NCI-H69 (cell line): ENCODE data around the gene MYO9B.

Experiments
- DNase-seq: peaks from one replicate; lab custom pipeline; 2025; lab: John Stamatoyannopoulos, UW

The MYO9B gene

DNA sequence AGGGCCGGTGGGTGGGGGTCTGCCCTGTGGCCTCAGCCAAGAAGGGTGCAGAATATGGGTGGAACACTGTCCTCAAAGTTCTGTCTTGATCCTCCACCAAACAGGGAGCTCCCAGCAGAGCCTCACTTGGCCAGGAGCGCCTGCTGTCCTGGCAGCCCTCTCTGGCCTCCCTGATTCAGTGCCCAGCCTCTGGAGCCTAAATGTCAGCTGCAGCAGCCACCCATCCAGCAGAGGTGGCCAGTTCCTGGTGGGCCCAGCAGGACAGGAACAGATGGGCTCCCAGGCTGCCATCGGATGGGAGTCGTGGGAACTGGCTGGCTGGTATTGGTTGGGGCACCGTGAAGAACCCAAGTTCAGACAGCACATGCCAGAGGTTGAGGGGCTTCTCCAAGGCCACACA, 137.8 kb downstream of the MYO9B start:
- no peak for DNase-seq

DNA sequence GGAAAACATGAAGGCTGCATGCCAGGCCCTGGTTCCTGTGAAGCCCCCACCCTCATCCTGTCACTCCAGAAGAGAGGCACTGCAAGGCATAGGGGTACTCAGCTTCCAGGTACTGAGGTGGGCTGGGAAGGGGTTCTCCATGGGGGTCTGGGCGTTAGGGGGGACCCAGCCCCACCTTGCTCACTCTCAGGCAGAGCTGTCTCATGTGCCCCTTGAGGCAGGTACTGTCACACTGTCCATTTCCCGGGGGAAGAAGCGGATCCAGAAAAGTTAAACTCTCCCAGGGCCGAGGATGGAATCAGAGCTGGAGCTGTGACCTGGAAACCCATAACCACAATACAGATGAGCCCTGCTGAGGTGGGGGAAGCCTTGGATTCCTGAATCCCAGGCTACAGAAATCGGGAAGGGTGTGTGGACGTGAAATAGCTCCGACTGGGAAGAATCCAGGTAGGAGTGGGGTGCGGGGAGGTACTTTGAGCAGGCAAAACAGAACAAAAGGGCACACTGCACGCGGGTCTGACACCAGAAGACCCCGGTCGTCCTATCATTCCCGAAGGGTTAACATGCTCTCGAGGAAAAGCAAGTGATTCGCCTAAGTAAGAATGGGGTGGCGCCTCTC, 139.0 kb downstream of the MYO9B start:
- DNase-seq, result no peak

DNA sequence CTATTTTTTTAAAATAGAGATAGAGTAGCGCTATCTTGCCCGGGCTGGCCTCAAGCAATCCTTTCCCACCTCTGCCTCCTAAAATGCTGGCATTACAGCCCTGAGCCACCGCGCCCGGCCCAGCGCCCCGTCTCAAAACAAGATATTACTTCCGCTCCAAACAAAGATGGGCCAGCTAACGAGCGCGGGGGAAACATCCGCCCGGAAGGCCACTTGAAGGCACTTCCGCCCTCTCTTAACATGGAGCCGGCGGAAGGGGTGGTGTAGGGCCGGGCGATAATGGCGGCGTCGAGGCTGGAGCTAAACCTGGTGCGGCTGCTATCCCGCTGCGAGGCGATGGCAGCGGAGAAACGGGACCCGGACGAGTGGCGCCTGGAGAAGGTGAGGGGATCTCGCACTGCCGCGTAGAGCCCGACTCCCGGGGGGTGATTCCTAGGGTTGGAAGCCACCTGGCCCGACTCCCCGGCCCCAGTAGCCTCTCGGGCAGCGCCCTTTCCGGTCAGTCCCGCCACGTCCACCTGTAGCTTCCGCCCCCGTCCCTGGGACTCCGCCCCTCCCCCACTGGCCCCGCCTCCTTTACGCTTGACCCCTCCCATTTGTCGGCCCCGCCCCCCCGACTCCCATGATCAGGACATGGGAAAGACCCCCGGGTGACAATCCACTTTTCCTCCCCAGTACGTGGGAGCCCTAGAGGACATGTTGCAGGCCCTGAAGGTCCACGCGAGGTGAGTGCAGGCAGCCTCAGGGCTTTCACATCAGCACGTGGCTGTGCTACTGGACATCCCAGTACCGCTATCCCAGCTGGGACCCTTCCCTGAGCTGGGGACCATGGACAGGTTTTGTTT, 139.8 kb downstream of the MYO9B start, which contains the start of gene USE1:
TSS of gene USE1 (plus strand) at position 231 of the 845 bp plus-strand sequence. CDS start at position 280, 49 bp downstream.
- peak; percentile 98 for DNase-seq

GRCh38 chr19:17216058-17216670, 140.6 kb downstream of the MYO9B start:
- peak; percentile 61 for DNase-seq

- no peak for DNase-seq
These were observed 143.7 kb downstream of the MYO9B start for GRCh38 chr19:17219286-17219685.

DNA sequence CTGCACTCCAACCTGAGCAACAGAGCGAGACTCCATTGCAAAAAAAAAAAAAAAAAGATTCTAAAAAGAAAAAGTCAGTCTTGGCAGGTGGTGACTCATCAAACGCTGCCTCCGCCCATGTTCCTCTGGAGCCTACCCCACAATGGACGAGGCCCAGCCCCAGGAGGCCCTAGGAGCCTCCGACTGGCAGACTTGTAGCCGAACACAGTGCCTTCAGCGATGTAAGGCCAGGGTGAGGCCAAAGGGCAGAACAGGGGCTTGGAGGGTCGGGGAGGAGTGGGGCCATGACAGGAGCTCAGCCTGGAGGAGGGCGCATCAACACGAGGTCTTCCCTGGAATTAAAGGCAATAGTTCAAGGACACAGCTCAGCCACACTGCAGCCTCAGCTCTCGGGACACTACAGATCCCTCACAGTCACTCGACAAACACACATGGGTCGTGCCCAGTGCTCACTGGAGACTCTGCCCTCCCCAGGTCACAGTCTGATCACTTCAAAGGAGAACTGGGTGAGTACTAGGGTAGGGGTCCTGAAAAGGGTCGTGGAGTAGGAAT, 144.7 kb downstream of the MYO9B start:
- DNase-seq, result no peak

DNA sequence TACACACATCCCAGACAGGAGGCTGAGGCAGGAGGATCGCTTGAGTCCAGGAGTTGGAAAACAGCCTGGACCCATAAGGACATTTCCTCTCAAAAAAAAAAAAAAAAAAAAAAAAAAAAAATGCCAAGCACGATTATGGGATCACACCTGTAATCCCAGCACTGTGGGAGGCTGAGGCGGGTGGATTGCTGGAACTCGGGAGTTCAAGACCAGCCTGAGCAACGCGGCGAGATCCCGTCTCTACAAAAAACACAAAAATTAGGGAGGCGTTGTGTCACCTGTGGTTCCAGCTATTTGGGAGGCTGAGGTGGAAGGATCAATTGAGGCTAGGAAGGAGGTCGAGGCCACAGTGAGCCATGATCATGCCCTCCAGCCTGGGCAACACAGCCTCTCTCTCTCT, 149.5 kb downstream of the MYO9B start:
- DNase-seq, result no peak

DNA sequence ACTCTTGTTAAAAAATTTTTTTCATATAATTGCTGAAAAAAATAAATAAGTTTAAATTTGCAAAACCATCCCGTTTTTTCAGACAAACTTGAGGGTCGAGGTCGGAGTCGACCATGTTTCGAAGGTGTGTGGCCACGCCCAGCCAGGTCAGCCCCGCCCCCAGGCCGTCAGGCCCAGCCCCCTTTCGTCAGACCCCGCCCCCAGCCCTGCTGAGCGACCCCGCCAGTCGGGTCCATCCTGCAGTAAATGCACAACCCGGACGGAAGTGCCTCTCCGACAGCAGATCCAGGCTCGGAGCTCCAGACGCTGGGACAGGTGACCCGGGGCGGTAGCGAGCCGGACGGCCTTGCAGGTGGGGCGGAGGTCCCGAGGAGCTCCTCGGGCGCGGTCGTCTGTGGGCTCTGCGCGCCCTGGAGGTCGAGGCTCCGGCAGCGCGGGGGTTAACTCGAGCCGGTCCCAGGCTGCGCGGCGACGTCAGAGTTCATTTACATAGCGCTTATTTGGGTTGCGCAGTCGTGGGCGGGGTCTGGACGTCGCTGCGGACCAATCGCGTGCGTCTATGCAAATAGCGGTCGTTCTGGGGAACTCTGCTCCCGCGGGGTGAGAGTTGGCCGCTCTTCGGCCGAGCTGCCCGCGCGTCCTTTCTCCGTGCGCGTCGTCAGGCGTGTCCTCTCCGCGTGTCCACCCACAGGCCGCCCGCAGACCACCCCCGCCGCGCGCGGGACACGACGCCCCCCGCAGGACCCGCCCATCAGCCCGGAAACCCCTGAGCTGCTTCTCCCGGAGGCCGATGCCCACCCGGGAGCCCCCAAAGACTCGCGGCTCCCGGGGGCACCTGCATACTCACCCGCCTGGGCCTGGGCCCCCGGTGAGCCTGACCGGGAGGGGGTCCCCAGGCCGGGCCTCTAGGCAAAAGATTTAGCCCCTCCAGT, 150.7 kb downstream of the MYO9B start, which contains the start of gene OCEL1:
TSS of gene OCEL1 (plus strand) at position 225 of the 932 bp plus-strand sequence. CDS start at position 247, 22 bp downstream.
- peak; percentile 99 for DNase-seq

- no peak for DNase-seq
These were observed 152.3 kb downstream of the MYO9B start for GRCh38 chr19:17227798-17228367.

- DNase-seq, result no peak
These were observed 154.3 kb downstream of the MYO9B start for GRCh38 chr19:17229890-17230289.

GRCh38 chr19:17232258-17232657, 156.7 kb downstream of the MYO9B start:
- no peak for DNase-seq

GRCh38 chr19:17234911-17235299, 159.3 kb downstream of the MYO9B start:
- peak; percentile 65 for DNase-seq

GRCh38 chr19:17235300-17235970, 159.9 kb downstream of the MYO9B start:
- peak; percentile 90 for DNase-seq

DNA sequence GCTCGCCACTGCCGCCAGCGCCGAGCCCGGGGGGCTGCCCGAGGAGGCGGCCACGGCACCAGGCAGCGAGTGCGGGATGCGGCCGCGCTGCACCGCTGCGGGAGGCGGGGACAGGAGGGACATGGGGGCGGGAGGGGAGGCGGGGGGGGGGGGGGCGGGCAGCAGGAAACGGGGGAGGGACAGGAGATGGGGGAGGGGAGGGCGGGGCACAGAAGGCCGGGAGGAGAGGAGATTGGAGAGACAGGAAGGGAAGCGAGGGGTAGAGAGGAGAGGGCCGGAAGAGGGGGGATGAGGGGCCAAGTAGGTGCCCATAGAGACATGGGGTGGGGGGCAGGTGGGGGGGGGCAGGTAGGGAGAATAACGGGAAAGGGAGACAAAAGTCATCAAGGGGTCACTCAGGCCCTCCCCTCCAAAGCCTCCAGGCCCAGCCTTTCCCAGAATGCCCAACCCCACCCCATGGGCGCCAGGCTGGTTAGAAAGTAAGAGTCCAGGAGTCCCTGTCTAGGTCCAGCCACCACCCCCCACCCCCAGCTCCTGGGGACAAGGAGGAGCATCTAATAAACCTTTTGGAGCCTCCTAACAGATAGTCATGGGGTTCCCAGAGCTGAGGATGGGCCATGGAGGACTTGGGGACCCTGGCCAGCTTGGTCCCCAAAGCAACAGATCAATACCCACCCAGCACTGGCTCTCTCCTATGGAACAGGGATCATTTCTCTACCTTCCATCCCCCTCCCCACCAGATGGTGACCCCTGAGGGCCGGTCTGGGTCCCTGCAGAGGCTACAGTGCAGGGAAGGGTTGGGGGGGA, 160.6 kb downstream of the MYO9B start:
- DNase-seq, result peak; percentile 90

DNA sequence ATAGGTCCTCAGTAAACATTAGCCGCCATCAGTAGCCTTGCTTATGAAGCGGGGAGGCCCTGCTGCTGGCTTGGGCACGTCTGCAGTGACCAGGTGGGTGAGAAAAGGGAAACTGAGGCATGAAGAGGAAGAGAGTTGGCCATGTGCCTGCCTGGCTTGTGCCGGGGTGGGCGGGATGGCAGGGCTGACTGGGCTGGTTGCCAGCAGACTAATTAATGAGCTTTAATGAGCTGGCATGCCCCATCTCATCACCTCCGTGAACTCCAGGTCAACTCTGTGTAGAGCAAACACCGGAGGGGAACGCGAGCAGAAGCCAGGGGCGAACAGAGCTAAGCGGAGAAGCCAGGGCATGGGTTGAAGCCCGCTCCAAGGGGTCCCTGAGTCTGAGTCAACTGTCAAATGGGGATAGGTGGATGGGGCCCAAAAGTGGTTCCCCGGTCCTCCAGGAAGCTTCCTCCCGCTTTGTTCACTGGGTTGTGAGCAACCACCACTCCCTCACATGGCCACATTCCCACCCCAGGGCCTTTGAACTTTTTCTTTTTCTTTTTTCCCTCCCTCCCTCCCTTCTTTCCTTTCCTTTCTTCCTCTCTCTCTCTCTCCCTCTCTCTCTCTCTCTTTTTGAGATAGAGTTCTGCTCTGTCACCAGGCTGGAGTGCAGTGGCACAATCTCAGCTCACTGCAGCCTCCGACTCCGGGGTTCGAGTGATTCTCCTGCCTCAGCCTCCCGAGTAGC, 161.4 kb downstream of the MYO9B start:
- DNase-seq, result peak; percentile 24

DNA sequence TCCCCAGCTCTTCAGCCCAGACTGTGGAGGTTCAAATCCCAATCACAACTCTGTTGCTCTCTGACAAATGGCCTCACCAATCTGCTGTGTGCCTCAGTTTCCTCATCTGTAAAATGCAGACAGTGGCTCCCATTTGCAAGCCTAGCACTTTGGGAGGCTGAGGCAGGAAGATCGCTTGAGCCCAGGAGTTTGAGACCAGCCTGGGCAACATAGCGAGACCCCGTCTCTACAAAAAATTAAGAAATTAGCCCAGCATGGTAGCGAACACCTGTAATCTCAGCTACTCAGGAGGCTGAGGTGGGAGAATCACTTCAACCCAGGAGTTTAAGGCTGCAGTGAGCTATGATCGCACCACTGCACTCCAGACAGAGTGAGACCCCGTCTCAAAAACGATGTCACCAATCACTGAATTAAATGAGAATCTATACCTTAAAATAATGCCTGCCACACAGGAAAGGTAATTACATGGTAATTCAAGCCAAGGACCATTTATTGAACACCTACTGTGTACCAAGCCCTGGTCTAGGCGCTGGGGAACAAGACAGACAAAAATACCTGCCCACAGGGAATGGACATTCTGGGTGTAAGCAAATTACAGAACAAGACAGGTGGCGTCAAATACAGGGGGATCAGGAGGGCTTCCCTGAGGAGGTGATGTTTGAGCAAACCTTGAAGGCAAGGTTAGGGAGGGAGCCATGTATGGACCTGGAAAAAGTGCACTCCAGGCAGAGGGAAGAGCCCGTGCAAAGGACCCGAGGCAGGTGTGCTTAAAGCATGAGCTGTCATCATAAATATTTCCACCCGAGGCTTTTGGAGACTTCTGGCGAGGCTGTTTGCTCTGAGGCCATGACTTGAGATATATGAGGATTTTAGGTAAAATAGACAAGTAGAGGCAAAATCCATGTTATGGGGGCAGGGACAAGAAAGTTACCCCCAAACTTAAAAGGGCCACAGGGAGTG, 162.4 kb downstream of the MYO9B start:
- DNase-seq, result no peak

GRCh38 chr19:17240062-17240752, 164.6 kb downstream of the MYO9B start:
- DNase-seq, result no peak
